HG03196 (cell line): Measurements from ENCODE around the gene TAS2R60.
"Not testable (repeated sequence)": the region's sequence is repeated elsewhere in the genome, so short reads cannot be mapped to it uniquely, and the experiment has no call there.

Experiments used
- ATAC-seq: cut with Tn5 transposase; IDR thresholded peaks from one replicate; pipeline ENCODE4 v1.9.1; 2021; ENCODE audit not compliant: unreplicated experiment

TAS2R60 gene

DNA sequence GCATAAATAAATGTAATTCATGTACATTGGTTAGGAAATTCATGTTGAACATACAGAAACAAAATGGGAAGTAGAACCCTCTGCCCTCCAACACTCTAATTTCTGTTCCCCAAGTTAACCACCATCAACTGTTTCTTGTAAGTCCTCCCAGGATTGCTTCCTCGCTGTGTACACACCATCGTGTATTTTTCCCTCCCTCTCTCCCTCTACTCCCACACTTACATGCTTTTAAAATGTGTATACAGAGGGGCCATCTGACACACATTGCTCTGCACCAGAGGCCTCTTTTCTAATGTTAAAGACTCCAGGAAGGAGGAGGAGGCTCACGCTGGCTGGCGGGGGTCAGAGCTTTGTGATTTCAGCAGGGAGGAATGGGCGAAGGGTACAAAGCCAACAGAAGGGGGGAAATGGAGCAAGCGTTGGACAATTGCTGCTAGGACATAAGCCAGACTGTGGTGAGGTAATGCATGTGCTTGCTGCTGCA is 32.7 kb upstream of the TAS2R60 start:
- no peak for ATAC-seq

DNA sequence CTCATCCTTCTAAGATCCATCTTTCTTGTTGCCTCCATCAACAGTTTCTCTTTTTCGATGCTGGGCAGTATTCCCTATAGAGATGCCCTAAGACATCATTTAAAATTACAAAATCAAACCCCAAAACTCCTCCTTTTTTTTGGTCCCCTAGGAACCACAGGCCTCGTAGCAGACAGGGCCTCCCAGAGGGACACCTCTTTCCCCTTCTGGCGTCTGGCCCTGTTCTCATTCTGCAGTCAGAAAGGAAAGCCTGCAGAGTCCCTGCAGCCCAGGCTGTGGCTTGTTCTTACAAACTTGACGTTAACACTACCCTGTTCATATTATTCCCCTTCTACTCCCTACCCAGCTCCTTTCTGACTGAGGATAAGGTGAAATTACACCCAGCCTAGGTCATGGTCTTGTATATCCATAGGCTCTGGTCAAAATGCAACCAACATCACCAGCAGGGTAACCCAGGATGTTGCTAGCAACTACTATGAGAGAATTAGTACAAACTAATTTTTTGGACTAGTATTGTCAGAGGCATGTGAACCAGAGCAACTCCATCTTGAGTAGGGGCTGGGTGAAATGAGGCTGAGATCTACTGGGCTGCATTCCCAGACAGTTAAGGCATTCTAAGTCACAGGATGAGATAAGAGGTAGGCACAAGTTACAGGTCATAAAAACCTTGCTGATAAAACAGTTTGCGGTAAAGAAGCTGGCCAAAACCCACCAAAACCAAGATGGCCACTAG is 31.1 kb upstream of the TAS2R60 start:
- ATAC-seq: no peak

DNA sequence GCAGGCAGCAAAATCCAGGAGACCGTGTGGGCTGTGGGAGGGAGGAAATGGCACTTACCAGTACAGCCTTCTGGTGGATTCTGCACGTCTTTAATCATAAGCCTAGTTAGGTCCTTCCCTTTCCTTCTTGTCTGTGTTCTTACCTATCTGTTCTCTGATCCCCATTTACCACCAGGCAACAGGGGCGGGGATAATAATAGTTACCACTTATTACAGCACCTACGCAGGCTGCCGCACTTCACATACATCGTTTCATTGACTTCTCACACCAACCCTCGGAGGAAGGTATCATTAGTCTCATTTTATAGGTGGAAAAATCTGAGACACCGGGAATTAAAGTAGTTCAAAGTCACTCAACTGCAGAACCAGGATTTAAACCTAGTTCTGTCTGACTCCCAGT is 30.1 kb upstream of the TAS2R60 start:
- no peak for ATAC-seq

DNA sequence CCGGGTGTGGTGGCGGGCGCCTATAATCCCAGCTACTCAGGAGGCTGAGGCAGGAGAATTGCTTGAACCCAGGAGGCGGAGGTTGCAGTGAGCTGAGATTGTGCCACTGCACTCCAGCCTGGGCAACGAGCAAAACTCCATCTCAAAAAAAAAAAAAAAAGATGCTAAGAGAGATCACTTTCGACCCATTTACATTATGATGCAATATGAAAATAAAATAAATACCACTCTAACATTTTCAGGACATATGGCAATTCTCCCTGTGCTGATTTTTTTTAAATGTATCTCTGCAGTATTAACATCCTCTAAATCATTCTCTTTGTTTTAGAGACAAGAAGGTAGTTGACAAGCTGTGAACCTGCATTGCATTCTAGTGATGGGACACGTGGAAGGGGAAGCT is 28.0 kb upstream of the TAS2R60 start:
- ATAC-seq: not testable (repeated sequence)

DNA sequence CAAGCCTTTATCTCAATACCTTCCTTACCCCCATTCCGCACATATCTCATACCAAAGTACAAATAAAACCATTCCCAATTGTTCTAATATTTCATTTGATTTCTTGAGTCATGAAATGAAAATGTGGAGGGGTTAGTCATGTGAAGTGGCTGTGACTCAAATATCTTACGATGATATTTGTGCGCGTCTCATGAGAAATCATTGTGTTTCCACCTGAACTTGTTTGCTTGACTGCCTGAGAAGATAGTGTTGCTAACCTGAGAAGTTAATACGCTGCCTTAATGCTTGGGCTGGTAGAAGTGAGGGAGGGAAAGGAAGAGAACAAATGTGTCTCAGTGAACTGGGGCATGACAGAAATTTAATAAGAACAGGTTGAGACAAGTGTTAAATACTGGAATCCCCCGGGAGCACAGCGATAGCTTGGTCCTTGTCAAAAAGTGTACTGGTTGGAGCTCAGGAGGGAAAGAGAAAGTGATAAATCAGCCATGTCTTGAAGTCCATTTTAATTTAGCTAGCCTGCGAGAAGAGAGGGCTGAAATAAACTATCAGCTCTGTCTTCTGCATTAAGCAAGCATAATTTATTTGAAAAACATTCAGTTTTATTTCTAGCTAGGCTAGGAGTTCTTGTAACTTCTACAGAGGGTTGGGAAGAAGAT is 27.4 kb upstream of the TAS2R60 start:
- no peak for ATAC-seq

DNA sequence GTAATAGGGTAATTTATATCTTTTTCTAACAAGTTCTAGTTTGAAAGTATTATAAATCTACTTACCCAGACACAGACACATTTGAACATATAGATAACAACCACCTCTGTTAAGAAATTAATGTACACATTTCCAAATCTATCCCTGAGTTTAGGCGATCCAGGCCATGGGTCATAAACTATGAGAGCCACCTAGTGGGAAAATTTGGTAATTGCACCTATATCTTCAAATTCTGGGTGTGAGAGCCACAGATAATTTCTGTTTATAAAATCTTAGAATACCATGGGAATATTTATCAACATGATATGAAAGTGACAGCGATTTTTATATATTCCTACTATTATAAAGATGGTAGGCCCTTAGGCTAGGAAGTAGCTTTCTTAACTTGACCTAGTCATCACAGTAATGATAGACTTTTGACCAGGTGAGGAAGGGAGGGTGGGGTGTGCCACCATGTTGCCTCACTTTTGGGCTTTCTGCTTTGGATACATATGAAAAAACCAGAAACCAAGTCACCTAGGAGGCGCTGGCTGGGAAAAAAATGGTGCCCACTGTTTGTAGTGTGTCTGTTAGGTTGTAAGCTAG is 26.6 kb upstream of the TAS2R60 start:
- ATAC-seq: no peak

DNA sequence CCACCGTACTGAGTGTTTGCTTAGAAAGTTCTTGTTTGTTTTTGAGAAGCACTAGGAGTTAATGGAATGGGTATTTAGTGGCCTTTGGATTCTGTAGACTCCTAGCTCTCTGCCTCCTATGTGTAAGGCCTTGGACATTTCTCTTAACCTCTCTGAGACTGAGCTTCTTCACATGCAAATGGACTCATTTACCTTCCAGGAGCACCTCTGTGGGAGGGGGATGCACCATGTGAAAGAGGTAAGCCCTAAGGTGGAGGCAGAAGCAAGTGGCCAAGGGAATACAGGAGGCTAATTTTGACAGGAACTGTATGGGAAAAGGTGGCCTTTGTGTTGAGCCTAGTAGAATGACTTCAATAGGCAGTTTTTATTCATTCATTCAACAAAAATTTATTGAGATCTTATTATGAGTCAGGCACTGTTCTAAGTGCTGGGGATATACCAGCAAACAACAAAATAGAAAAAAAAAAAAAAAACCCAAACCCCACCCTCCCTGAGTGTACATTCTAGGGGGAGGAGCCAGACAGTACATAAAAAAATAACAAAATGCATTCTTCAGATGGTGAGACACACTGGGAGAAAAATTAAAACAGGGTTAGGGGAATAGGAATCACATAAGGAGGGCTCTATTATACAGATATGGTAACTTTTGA is 25.4 kb upstream of the TAS2R60 start:
- ATAC-seq: no peak

DNA sequence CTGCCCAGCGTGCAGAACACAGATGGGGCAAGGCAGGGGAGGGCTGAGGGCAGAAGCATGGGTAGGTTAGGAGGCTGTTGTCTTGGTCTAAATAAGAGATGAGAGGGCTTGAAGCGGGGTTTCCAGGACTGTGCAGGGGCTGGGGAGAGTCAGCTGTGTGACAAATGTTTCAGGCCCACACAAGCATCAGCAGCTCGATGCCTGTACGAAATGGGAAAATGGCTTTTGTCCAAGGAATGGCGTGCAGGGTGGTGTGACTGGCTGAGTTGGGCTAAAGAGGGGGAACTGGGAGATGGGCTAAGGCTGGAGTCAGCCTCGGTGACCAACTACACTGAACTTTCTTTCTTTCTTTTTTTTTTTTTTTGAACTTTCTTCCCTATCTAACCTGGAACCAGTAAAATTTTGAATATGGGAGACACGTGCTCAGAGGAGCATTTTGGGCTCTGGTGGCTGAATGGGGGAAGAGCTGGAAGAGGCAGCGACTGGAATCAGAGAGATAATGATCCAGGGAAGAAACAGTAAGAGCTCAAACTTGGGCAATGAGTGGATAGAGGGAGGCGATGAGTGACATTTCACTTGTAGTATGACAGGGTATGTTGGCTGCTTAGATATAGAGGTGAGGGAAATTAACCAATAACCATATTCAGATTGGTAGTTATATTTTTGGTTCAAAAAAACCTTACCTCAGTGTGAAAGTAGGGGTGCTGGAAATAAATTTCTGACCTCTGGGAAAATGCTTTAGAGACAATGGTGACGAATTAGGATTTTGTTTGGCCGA is 24.4 kb upstream of the TAS2R60 start:
- no peak for ATAC-seq

DNA sequence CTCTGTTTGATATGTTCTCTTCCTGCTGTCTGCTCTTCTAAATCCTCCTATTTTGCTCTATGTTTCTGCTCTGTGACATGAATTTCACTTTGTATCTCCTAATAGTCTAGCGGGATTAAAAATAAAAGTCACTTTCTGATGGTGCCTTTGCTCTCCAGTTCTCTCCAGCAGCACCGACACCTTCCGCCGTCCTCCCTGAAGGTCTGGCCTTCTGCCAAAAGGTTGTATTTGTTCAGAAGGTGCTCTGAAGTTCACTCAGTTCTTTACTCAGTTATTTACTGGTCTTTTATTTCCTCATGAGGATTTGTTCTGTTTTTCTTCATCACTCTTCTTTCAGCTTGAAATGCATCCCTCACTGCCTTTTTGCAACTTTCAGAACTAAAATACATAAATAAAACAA is 23.4 kb upstream of the TAS2R60 start:
- ATAC-seq: no peak

DNA sequence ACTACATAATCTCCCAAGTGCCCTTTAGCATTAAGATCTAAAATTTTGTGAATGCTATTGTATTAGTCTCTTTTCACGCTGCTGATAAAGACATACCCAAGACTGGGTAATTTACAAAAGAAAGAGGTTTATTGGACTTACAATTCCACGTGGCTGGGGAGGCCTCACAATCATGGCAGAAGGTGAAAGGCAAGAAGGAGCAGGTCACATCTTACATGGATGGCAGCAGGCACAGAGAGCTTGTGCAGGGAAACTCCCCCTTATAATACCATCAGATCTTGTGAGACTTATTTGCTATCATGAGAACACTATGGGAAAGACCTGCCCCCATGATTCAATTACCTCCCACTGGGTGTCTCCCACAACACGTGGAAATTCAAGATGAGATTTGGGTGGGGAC is 22.6 kb upstream of the TAS2R60 start:
- ATAC-seq: not testable (repeated sequence)

DNA sequence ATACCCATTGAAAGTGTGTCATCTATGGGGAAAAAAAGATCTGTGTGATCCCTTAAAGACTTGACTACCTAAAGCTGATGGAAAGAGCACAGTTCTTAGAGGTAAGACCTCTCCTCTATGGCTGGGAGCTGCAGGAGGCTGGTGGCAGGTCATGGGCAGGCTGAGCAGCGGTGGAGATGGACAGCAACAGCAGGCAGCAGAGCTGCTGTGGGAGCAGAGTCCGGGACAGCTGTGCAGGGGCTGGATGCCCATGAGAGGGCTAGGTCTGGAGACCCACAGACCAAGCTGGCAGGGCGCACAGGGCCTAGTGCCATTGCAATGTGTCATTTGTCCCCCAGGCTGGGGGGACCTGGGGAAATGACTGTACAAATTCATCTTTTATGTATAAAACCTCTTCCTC is 21.2 kb upstream of the TAS2R60 start:
- ATAC-seq: no peak

DNA sequence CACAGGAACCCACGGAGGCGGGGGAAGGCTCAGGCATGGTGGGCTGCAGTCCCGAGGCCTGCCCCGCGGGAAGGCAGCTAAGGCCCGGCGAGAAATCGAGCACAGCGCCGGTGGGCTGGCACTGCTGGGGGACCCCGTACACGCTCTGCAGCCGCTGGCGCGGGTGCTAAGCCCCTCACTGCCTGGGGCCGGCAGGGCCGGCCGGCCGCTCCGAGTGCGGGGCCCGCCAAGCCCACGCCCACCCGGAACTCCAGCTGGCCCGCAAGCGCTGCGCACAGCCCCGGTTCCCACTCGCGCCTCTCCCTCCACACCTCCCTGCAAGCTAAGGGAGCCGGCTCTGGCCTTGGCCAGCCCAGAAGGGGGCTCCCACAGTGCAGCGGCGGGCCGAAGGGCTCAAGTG is 18.8 kb upstream of the TAS2R60 start:
- ATAC-seq: not testable (repeated sequence)

DNA sequence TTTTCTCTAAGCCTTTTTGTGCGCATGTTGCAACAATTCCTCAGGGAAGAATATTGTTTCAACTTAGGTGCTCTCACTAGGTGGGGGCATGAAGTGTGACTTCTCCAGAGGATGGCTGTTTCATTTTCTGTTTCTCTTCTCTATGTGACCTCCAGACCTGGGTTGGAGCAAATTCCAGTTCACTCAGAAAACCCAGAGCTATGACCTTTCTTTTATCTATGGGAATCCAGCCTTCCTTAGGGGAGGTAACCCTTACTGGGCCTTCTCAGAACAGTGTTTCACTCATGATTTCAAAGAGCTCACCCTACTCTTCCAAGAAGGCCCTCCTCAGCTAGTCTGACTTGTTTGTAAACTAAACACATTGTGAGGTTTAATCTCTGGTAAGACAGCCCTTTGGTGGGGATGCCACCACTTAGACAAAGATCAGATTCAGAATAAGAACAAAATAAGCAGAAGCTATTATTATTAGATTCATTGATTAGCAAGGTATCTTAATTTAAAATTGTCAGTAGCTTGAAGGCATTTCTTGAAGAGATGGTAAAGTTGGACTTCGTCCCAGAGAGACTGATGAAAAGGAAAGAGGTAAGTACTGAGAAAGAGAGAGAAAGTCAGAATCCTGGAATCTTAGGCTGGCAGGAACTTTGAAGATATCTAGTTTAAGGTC is 16.6 kb upstream of the TAS2R60 start:
- no peak for ATAC-seq

DNA sequence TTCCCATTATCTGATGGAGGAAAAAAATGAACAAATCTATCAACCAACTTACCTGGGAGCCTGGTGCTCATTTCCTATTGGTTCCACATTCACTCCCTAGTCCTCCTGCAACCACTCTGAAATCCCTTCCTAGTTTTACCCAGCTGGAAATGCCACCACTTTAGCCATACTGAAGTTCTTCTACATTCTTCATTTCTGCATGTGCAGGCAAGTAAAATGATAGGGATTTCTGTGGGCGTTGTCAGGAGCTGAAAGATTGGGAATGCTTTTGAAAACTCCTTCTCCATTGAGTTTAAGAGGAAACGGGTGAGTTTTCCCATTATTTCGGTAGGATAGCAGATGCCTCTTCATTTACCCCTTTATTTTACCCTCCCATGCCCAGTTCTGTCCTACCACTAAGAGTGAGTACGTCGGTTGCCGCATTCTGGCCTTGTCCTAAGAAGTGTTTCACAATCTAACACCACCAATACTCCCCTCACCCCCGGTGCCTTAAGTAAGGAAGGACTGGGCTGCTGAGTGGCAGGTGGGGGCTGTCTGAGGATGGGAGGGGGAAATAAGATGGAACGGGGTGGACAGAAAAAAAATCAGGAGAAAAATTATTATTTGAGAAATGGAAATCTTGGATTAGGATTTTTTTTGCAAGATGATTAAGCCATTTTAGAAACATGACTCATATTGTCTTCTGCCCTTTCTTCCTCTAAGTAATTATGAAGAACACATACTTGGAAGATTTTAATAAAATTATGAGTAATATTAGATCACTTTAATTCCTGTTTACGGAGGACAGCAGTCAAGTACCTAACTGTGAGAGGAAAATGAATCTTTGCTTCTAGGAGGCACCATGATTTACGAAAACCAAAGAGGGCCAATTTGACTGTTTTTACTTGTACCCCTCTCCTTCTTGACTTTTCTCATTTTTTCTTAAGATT is 13.2 kb upstream of the TAS2R60 start:
- ATAC-seq: no peak

DNA sequence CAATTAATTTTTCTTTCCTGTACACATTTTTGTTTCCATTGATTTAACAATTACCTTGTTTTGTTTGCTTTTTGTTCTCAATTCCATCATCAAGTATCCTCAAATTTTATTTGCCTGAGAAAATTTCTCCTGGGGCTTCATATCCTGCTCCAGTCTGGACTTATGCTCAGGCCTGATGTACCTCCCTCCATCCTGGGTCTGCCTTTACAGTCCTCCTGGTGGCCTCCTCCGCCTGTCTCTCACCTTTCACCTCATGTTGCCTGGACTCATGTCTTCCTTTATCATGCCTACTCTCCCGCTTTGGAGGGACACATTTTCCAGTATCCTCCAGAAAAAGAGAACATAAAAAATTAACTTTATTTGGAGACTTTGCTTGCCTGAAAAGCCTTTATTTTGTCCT is 12.1 kb upstream of the TAS2R60 start:
- no peak for ATAC-seq

DNA sequence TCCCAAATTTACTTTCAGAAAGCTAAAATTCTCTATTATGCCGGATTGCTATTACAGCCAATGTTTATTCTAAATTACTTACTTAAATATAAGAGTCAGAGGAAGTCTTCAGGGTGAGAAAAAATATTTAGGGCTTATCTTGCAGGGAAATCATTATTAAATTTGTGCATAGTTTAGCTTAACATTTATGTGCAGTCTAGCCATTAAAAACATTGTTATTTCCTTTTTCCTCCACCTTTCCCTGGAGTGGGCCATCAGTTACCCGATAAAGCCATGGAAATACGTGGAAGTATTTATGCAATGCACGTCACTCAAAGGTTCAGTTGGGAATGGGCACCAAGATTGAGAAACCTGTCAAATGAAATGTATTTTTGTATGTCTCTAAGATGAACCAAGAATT is 9.5 kb upstream of the TAS2R60 start:
- no peak for ATAC-seq

DNA sequence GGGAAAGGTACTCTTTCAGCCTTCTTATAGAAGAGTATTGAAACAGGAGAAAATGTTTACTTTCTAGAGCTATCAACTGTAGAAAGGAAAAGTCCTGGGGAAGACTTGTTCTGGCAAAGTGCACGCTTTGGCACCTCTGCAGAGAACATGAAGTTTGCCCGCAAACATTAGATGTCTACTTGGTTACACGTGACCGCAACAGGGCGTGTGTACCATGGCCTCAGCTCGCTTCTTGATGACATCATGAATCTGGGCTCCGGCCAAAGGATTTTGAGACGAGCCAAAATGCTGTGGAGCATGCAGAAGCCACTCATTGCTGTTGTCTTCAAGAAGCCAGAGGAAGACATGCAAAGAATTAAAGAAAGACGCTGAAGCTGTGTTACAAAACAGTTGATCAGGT is 8.6 kb upstream of the TAS2R60 start:
- ATAC-seq: no peak

DNA sequence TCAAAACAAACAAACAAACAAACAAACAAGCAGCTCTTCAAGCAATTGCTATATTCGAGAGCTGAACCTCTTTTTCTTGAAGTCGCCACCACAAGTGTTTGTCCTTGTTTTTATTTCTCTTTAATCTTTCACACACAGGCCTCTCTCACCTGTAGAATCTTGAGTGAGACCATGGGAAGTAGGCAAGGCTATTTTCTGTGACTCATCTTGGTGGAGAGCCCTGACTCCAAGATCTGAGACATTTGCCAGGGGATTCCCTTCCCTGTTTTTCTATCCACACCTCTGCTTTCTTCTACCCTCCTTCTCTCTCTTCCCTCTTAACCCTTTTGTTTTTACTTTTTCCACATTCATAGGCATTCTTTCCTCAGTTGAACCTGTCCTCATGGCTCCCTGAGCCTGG is 8.0 kb upstream of the TAS2R60 start:
- no peak for ATAC-seq

DNA sequence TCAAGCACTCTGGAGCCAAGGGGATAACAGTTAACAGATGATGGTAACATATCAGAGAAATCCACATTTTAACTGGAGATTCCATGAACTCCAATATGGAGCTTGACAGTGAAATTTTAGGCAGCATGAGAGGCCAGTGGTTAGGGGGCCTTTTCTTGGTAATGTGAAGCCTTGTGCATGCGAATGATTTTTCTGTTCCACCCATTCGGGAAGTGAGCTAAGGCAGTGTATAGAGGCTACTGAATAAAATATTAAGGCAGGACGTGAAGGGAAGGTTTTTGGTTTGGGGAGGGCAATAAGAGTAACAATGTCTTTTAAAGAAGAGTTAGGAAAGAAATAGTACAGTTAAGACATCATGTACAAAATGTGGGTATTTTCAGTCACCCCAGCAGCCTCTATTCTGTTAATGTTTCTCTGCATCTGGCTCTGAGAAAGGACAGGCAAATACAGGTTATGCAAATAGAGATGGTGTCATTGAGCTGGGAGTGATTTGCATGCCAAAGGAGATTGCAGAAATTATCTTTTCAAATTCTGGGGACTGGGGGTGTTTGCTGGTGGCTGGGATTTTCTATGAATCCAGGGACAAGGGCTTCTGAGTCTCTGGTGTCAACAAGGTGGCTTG is 6.8 kb upstream of the TAS2R60 start:
- peak; percentile 75 for ATAC-seq
